HG03457 (cell line): ENCODE measurements around the gene PPP5C.
"Not testable (repeated sequence)": the region's sequence is repeated elsewhere in the genome, so short reads cannot be mapped to it uniquely, and the experiment has no call there.

ENCODE experiments used
- ATAC-seq: cut with Tn5 transposase; IDR thresholded peaks from one replicate; pipeline ENCODE4 v1.9.1; 2021; ENCODE audit warnings: moderate number of reproducible peaks; ENCODE audit not compliant: unreplicated experiment

Gene PPP5C

DNA sequence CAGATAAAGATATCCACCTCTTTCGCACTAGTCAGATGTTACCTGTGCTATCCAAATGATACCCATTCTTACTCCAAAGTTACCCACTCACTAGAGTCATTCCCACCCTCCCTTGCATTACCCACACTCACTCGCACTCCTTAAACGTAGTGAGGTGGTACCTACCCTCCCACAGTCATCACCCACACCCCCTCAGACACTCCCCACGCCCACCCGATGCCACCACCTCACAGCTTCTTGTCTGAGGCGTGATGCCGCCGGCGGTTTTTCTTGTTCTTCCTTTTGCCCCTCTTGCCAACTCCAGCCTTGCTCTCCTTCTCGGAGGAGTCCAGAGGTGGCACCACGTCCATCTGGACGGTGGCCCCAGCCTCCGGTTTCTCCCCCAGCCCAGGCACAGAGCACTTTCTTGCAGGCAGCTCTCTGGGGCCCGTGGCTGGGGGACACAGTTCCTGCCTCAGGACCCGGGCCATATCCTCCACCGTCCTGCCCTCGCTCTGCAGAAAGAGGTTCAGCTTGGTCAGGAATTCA lies 80.7 kb downstream of the PPP5C start:
- ATAC-seq, result no peak

- ATAC-seq, result no peak
Measured at GRCh38 chr19:46428239-46429135, 81.6 kb downstream of the PPP5C start, which contains the start of gene PNMA8C. Gene PNMA8C (minus strand): TSS chr19:46428936. CDS start chr19:46428359, 577 bp downstream.

GRCh38 chr19:46429999-46430398 lies 83.1 kb downstream of the PPP5C start:
- no peak for ATAC-seq

DNA sequence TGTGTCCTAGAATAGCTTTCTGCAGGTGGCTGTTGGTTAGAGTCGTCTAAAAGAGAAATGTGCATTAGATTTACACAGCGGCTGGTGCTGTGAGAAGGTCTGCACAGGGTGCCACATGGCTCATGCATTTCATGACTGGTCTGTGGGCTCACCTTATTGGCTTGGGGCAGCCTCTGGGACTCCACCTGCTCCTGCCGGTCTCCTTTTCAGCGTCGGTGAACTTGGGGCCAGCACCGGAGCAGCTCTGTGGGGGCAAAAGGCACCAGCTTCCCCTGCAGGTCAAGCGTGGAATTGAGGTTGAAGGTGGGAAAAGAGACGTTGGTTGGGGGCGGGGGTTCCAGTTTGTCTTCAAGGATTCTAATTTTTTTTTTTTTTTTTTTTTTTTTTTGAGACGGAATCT lies 84.9 kb downstream of the PPP5C start:
- no peak for ATAC-seq

DNA sequence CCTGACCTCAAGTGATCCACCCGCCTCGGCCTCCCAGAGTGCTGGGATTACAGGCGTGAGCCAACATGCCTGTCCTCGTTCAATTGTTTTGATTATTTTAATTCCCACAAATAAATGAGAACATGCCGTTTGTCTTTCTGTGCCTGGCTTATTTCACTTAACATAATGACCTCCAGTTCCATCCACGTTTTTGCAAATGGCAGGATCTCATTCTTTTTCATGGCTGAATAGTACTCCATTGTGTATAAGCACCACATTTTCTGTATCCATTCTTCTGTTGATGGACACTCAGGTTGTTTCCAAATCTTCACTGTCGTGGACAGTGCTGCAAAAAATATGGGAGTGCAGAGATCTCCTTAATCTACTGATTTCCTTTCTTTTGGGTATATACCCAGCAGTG lies 86.6 kb downstream of the PPP5C start:
- ATAC-seq, result not testable (repeated sequence)

DNA sequence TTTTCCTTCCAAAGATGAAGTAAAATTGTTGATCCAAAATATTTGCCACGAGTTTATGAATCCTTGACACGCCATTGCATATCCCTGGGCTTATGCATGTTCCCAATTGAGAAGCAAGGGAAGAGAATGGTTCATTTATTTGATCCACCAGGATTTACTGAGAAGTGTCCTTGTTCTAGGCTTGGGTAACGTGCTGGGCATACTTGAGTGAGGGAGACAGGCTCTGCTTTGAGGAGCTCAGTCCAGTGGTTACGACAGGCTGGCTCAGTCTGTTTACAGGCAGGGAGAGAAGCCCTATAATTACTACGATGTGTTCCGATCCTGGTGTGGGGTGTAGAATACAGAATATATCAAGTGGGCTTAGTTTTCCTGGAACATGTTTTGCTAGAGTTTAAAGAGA lies 88.1 kb downstream of the PPP5C start:
- no peak for ATAC-seq

GRCh38 chr19:46435689-46436088 lies 88.8 kb downstream of the PPP5C start:
- not testable (repeated sequence) for ATAC-seq
